A549 treated with AZD9567 at 1 μM for 4 hours (cell line): Measurements from ENCODE around the gene C16orf90. TPM values are rescaled to one million over a fixed set of nuclear protein-coding genes. Genes with fewer than 3 reads are reported as not detected.

Experiments
- total RNA-seq: library from RNA; stranded (reverse); fragments of 200-300 nt; extraction: Qiagen RNA extraction; gene quantifications from 5 replicates; pipeline ENCODE4 v1.2.3, GENCODE V29; 2022; ENCODE audit not compliant: insufficient read depth

C16orf90 gene, protein sequence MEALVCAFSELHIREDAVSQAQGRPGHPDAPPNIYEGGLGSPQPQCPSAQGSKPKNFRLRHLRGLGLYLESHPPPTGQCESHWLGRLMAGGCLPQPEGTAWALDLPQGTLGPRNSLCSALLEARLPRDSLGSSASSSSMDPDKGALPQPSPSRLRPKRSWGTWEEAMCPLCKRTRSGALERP
- total RNA-seq: not detected in 5 replicates

GRCh38 chr16:3495176-3495575 lies at the start of gene C16orf90:
TSS of gene C16orf90 (minus strand) at chr16:3495489. CDS start at chr16:3495421, 68 bp downstream.

Other genes with a start within 250 kb of the C16orf90 start
- gene MEFV, start 238.9 kb downstream of the C16orf90 start, total RNA-seq: not detected in 5 replicates
- gene ZNF263, start 212.0 kb downstream of the C16orf90 start, total RNA-seq: 33.5 to 39.6 TPM (median 36.7 TPM) in 5 replicates
- gene TIGD7, start 190.1 kb downstream of the C16orf90 start, total RNA-seq: 0.87 to 2.1 TPM (median 1.2 TPM) in 5 replicates
- gene ZNF75A, start 190.0 kb downstream of the C16orf90 start, total RNA-seq: 10.6 to 20.8 TPM (median 11.2 TPM) in 5 replicates
- gene OR2C1, start 139.6 kb downstream of the C16orf90 start, total RNA-seq: not detected in 5 replicates
- 13.7 to 19.9 TPM (median 17.8 TPM) in 5 replicates for gene ZSCAN32, start 94.5 kb downstream of the C16orf90 start, total RNA-seq
- gene ZNF174, start 94.3 kb downstream of the C16orf90 start, total RNA-seq: 7.7 to 13.7 TPM (median 13.0 TPM) in 5 replicates
- gene ZNF597, start 52.0 kb downstream of the C16orf90 start, total RNA-seq: 0.45 to 1.2 TPM (median 1.0 TPM) in 5 replicates
- 48.4 to 51.9 TPM (median 50.8 TPM) in 5 replicates for gene NAA60, start 51.8 kb downstream of the C16orf90 start, total RNA-seq
- gene CLUAP1, start 5.5 kb upstream of the C16orf90 start, total RNA-seq: 19.3 to 22.3 TPM (median 20.9 TPM) in 5 replicates
- 0.01 to 0.10 TPM (median 0.03 TPM) in 4 of 5 replicates, not detected in the other for gene NLRC3, start 81.9 kb upstream of the C16orf90 start, total RNA-seq
- gene SLX4, start 116.1 kb upstream of the C16orf90 start, total RNA-seq: 1.8 to 5.5 TPM (median 5.2 TPM) in 5 replicates
- gene DNASE1, start 159.2 kb upstream of the C16orf90 start, total RNA-seq: 0.88 to 4.5 TPM (median 4.5 TPM) in 5 replicates
- 129 to 171 TPM (median 145 TPM) in 5 replicates for gene TRAP1, start 222.0 kb upstream of the C16orf90 start, total RNA-seq